DND-41 (cell line): ENCODE results near the gene PRKAR1B.
A peak's percentile ranks its signal among the peaks of the same experiment; 100 is the strongest.

Experiments
- ATAC-seq: fragments of 200-7000 bp; cut with Tn5 transposase; 3 replicates; pipeline ENCODE4 v1.9.1; 2021; ENCODE audit warnings: low read depth; ENCODE audit not compliant: insufficient read depth
- DNase-seq: peaks from one replicate; pipeline ENCODE4 v3.0.0-alpha.2; 2020
- H2AFZ ChIP-seq: 2 replicates; pipeline ENCODE4 v1.6.0; 2012; ENCODE audit warnings: low read depth, low read length
- H3K27ac ChIP-seq: 2 replicates; pipeline ENCODE4 v1.5.1; 2012; ENCODE audit warnings: low read length, inconsistent platforms
- H3K27me3 ChIP-seq: fragments of 200-600 bp; sonication (generic); 2 replicates; pipeline ENCODE4 v1.6.0; 2012; ENCODE audit warnings: low read length, mild to moderate bottlenecking, inconsistent platforms; ENCODE audit not compliant: insufficient read depth, poor library complexity
- H3K36me3 ChIP-seq: 2 replicates; pipeline ENCODE4 v1.5.1; 2012; ENCODE audit warnings: low read length, inconsistent platforms; ENCODE audit not compliant: insufficient read depth
- H3K4me1 ChIP-seq: 2 replicates; pipeline ENCODE4 v1.5.1; 2012; ENCODE audit warnings: mild to moderate bottlenecking, low read length; ENCODE audit not compliant: insufficient read depth
- H3K4me2 ChIP-seq: 2 replicates; pipeline ENCODE4 v1.6.0; 2012; ENCODE audit warnings: mild to moderate bottlenecking, moderate library complexity, low read length, inconsistent platforms; ENCODE audit not compliant: insufficient read depth
- H3K4me3 ChIP-seq, 2 experiments: fragments of 200-600 bp in 1 of 2; shearing (Covaris generic) in 1 of 2; 2 replicates each; pipeline ENCODE4 v1.5.1; 2012 to 2016; ENCODE audit warnings: inconsistent platforms in 2 of 2, low read length in 2 of 2, mild to moderate bottlenecking in 2 of 2, low read depth in 1 of 2, moderate library complexity in 1 of 2
- H3K79me2 ChIP-seq: 2 replicates; pipeline ENCODE4 v1.6.0; 2012; ENCODE audit warnings: low read length, inconsistent platforms; ENCODE audit not compliant: insufficient read depth
- H3K9ac ChIP-seq: 2 replicates; pipeline ENCODE4 v1.6.0; 2012; ENCODE audit warnings: low read depth, mild to moderate bottlenecking, inconsistent platforms, low read length, moderate library complexity
- H3K9me3 ChIP-seq: 2 replicates; pipeline ENCODE4 v1.5.1; 2012; ENCODE audit warnings: low read length, moderate library complexity, mild to moderate bottlenecking, inconsistent platforms; ENCODE audit not compliant: insufficient read depth, severe bottlenecking
- H4K20me1 ChIP-seq: 2 replicates; pipeline ENCODE4 v1.6.0; 2012; ENCODE audit warnings: low read length; ENCODE audit not compliant: insufficient read depth
- EZH2 ChIP-seq: IDR thresholded peaks from 3 replicates; pipeline ENCODE4 v1.6.1; 2012; ENCODE audit warnings: borderline replicate concordance, low read depth, mild to moderate bottlenecking, moderate library complexity, low read length, inconsistent platforms; ENCODE audit not compliant: severe bottlenecking
- TF ChIP-seq, protein P1 (sequence below): IDR thresholded peaks from 2 replicates; pipeline ENCODE4 v1.5.1; 2012; ENCODE audit warnings: borderline replicate concordance, low read length, moderate library complexity, mild to moderate bottlenecking; ENCODE audit not compliant: poor library complexity, severe bottlenecking; ENCODE audit errors: extremely low read depth

Gene PRKAR1B

DNA sequence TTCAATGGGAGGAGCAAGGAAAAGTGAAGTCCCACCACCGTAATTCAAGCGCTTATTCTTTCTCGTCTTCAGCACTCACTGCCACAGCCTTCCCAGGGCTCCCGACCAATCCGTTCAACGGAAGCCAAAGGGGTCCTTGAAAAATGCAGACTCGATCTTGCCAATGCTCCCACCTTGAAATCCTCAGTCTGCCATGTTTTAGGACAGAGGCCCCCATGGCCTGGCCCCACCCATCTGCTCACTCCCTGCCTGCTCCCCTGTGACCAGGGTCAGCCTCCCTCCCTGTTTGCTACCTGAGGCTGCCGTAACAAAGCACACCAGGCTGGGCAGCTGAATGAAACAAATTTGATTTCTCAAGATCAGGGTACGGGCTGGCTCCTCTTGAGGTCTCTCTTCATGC, 3.5 kb downstream of the PRKAR1B start:
- ATAC-seq (no peak), DNase-seq (no peak)
- peaks cover 27% of the 10 kb centered on the region for H3K4me1 ChIP-seq
- no peak for TF ChIP-seq EZH2
- TF ChIP-seq, protein P1, sequence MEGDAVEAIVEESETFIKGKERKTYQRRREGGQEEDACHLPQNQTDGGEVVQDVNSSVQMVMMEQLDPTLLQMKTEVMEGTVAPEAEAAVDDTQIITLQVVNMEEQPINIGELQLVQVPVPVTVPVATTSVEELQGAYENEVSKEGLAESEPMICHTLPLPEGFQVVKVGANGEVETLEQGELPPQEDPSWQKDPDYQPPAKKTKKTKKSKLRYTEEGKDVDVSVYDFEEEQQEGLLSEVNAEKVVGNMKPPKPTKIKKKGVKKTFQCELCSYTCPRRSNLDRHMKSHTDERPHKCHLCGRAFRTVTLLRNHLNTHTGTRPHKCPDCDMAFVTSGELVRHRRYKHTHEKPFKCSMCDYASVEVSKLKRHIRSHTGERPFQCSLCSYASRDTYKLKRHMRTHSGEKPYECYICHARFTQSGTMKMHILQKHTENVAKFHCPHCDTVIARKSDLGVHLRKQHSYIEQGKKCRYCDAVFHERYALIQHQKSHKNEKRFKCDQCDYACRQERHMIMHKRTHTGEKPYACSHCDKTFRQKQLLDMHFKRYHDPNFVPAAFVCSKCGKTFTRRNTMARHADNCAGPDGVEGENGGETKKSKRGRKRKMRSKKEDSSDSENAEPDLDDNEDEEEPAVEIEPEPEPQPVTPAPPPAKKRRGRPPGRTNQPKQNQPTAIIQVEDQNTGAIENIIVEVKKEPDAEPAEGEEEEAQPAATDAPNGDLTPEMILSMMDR: no peak
- H3K27ac ChIP-seq: no peak overlapping the region
- peaks cover 2% of the 10 kb centered on the region; the same call in 1 of the 2 replicates for H4K20me1 ChIP-seq
- peaks cover 35% of the 10 kb centered on the region for H3K9me3 ChIP-seq
- peaks cover 41% of the 10 kb centered on the region for H3K79me2 ChIP-seq
- H3K4me3 ChIP-seq: no peak overlapping the region
- H3K4me2 ChIP-seq: no peak overlapping the region
- no peak overlapping the region for H2AFZ ChIP-seq
- no peak overlapping the region for H3K9ac ChIP-seq
- no peaks in the 10 kb centered on the region for H3K27me3 ChIP-seq
- H3K36me3 ChIP-seq: peaks cover 27% of the 10 kb centered on the region

DNA sequence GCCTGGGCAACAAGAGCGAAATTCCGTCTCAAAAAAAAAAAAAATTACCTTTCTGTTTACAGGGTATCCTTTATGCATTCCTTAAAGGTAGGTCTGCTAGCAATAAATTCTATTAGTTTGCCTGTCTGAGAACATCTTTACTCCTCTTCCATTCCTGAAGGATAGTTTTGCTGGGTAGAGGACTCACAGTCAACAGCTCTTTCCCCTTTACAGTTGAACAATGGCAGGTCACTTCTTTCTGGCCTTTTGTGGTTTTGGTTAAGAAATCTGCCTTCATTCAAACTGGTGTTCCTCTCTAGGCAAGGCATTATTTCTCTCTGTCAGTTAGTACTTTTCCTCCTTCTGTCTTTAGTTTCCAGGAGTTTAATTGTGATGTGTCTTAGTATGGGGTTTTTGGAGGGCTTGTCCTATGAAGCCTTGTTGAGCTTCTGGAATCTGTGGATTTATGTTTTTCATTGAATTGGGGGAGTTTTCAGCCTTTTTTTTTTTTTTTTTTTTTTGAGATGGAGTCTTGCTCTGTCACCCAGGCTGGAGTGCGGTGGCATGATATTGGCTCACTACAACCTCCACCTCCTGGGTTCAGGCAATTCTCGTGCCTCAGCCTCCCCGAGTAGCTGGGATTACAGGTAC, 5.3 kb downstream of the PRKAR1B start:
- ATAC-seq: no peak
- peaks cover 25% of the 10 kb centered on the region for H3K79me2 ChIP-seq
- TF ChIP-seq, protein P1: no peak
- no peak for TF ChIP-seq EZH2

DNA sequence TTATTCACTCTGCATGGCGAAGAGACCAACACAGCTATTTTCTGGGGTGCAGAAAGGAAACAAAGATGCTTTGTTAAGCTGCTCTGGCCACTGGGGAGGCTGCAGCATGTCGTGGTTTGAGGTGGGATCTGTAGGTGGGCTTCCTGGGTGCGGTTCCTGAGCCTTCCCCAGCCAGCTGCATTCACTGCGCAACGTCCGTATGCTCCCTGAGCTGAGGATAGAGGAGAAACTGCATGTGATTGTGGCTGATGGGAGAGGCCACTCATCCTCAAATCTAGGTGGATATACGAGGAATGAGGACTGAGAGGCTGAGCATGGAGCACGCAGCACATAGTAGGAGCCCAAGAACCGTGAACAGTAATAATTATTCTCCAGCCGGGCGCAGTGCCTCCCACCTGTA, 10.4 kb downstream of the PRKAR1B start:
- Histone ChIP-seq H3K9ac (no peak overlapping the region), H3K4me2 (no peak overlapping the region), H2AFZ (no peak overlapping the region), H3K27ac (0 out of 2 replicates have a peak overlapping the region, but pooled peaks have one; percentile 31), H4K20me1 (no peaks in the 10 kb centered on the region), H3K27me3 (no peaks in the 10 kb centered on the region), H3K4me1 (no peaks in the 10 kb centered on the region), H3K9me3 (peaks cover 6% of the 10 kb centered on the region), H3K79me2 (peaks cover 4% of the 10 kb centered on the region; the same call in 1 of the 2 replicates), H3K4me3 (no peak overlapping the region), H3K36me3 (no peaks in the 10 kb centered on the region)
- DNase-seq: no peak
- ATAC-seq: peak; percentile 49; the same call in 1 of the 3 replicates
- TF ChIP-seq, protein P1: no peak

More for the DNA sequence above, 5.3 kb downstream of the PRKAR1B start:
- Histone ChIP-seq H3K27ac (no peak overlapping the region), H3K4me1 (peaks cover 15% of the 10 kb centered on the region), H2AFZ (no peak overlapping the region), H3K36me3 (peaks cover 26% of the 10 kb centered on the region), H4K20me1 (no peaks in the 10 kb centered on the region), H3K9ac (no peak overlapping the region), H3K4me2 (no peak overlapping the region), H3K27me3 (no peaks in the 10 kb centered on the region), H3K9me3 (peaks cover 35% of the 10 kb centered on the region), H3K4me3 (no peak overlapping the region)
- no peak for DNase-seq

DNA sequence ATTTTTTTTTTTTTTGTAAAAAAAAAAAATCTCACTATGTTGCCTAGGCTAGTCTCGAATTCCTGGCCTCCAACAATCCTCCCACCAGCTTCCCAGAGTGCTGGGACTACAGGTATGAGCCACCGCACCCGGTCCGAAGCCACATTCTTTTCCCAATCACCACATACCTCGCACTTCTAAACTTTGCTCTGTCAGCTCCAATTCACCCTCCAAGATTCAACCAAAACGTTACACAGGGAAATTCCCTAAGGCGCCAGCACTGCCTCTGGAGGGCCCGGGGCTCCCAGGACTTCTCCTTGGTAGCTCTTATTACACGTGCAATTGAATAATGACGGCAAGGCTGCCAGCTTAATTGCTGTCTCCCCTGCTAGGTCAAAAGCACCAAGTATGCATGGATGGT, 10.9 kb downstream of the PRKAR1B start:
- ATAC-seq (no peak), DNase-seq (no peak)
- Histone ChIP-seq H3K36me3 (no peaks in the 10 kb centered on the region), H3K9ac (no peak overlapping the region), H3K9me3 (peaks cover 6% of the 10 kb centered on the region), H3K4me2 (no peak overlapping the region), H4K20me1 (no peaks in the 10 kb centered on the region), H3K27me3 (no peaks in the 10 kb centered on the region), H3K27ac (no peak overlapping the region), H3K4me3 (no peak overlapping the region), H3K4me1 (no peaks in the 10 kb centered on the region), H3K79me2 (peaks cover 4% of the 10 kb centered on the region; the same call in 1 of the 2 replicates), H2AFZ (no peak overlapping the region)
- TF ChIP-seq, protein P1: no peak
- TF ChIP-seq EZH2: no peak
